GM18951 (cell line): ENCODE measurements around the gene LRRK1.

Experiments used
- POLR2A ChIP-seq: IDR thresholded peaks from 4 replicates; pipeline ENCODE4 v1.6.1; 2011; ENCODE audit warnings: mild to moderate bottlenecking; ENCODE audit not compliant: insufficient read length, insufficient read depth; ENCODE audit errors: extremely low read depth
- in situ Hi-C: fragments of 300-500 bp; cut with MboI; formaldehyde crosslinking; loops from one replicate; pipeline ENCODE4 v1.12.0; 2022; ENCODE audit warnings: low sequenced_read_pairs, mixed read lengths, inconsistent platforms; ENCODE audit not compliant: unreplicated experiment

LRRK1 gene

DNA sequence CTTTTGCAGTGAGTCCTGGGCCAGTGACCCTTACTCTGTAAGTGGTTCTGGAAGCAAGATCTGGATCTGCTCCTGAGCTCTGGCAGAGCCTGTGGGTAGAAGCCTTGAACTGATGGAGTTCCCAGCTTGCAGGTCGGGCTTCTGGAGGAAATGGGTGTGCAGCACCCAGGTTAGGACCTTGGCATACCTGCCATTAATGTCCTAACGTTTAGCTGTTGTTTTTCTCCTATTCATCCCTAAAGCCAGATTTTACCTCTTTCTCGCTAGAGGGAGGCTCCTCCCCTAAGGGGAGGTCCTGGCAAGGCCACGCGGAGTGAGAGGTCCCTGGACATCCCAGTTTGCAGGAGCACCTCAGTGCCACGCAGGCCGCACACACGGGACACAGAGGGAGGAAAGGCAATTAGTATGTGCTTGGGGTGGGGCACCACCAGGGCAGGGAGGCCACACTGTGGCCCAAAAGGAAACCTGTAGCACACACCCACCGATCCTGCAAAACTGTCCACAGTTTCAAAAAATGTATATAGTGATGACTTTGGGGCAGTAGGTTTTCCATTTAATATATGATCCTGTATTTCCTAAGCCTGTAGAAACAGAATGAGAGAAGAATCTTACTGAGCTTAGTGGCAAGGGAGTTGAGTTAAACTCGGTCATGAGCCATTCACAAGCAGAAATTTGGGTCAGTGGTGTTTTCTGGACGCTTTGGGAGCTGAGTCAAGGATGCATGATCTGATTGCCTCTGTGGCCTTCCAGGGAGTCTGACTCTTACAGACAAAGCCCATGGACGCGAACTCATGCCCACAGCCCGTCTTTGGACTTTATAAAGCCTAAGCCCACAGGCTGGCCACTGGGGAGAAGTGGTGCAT lies 148.7 kb downstream of the LRRK1 start:
- no peak for TF ChIP-seq POLR2A
- in situ Hi-C loops, result no loop called here

DNA sequence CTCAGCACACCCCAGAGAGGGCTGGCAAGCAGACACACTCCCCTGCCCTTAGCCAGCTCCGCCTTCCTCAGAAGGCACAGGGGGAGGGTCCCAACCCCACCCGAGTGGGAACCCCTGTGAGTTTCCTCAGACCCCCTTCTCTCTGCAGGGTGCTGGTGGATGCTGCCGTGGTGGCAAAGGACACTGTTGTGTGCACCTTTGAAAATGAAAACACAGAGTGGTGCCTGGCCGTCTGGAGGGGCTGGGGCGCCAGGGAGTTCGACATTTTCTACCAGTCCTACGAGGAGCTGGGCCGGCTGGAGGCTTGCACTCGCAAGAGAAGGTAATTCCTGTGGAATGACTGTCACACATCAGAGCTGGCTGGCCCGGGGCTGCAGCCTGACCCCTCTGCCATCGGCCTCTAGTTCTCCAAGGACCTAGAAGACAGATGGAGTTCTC lies 149.4 kb downstream of the LRRK1 start:
- in situ Hi-C loops, result no loop called here
- no peak for TF ChIP-seq POLR2A

DNA sequence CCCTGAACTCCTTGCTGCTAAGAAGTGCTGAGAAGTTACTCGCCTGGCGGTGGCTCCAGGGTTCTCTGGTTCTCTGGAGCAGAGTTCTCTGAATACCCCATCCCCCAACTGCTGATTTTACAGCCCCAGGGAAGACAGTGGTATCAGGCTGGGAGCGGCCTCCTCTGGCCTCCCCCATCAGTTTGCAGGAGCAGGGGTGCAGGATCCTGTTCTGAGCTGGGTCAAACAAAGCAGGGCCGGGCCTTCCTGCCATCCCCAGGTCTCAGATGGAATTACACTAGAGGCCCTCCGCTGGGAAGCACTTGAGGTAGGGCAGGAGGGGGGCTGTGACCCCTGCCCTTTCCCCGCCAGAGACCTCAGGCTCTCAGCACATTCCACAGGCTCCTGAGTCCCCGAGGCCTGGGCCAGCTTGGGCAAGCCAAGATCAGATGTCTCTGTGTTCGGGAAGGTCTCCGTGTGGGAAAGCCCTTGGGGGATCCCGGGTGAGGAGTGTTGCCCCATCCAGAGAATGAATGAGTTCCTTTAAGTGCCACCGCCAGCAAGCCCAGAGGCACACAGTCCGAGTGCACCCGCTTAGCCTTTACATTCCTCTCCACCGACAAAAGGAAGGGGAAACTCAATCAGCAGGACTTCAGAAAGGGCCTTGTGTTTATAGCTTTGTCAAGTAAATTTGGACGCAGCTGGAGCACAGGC lies 149.9 kb downstream of the LRRK1 start:
- in situ Hi-C loops, result no loop called here
- no peak for TF ChIP-seq POLR2A

DNA sequence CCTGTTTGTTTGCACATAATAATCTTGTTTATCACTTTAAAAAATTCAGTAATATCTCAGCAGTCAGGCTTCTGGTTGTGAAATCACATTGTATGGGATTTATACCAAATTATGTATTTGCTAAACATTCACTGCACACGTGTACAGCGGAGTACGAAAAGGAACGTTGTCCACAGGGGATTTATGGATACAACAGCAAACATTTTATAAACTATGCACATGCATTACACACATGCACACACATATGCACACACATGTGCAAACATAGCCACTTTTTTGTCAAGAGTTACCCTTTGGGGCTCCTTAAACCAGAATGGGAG lies 150.5 kb downstream of the LRRK1 start:
- no peak for TF ChIP-seq POLR2A
- in situ Hi-C loops, result no loop called here

DNA sequence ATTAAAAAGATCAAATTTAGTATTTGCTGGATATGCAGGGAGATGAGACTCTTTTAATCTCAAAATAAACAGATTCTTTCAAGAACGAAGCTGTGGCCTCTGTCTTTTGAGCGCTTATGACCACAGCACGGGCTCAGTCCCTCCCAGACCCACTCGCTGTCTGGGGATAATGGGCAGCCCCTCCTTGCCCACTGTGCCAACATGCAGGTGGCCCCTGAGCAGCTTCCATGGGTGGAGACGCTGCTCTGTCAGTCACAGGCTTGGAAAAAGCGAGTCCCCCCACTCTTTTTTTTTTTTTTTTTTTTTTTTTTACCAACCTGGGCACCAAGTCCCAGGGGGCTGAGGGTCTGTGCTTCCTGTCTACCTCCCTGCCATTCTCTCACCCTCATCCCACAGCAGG lies 150.9 kb downstream of the LRRK1 start:
- in situ Hi-C loops, result loop anchor here (10.0 kb wide), 1 partner anchor 625 kb away; no protein-coding TSS in a partner anchor
- TF ChIP-seq POLR2A, result no peak

DNA sequence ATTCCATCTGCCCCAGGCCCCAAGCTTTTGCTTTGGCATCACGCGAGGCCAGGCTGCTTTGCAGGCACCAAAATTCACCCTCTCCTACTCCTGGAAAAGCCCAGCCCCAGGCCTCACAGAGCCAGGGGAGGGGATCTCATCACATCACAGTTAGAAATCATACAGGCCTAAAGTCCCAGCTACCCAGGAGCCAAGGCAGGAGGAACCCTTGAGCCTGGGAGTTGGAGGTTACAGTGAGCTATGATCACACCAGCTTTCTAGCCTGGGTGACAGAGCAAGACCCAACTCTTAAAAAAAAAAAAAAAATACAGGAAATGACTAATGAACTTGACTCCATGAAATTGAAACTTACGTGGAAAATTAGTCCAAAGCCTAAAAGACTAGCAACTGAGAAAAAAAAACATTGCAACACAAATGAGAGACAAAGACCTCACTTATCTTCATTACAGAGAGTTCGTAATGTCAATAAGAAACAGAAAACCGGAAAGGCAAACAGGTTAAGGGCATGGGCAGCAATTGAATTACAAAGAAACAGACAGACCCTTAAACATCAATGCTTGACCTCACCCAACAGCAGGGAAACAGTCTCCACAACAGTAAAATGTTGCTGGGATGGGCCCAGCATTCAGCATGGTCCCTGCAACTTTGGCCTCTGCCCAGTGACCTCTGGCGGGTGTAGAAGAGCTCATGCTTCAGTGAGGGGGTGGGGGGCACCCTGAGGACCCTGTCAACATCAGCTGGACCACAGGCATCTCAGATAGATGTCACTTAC lies 151.5 kb downstream of the LRRK1 start:
- TF ChIP-seq POLR2A, result no peak
- in situ Hi-C loops, result loop anchor here (10.0 kb wide), 1 partner anchor 626 kb away; no protein-coding TSS in a partner anchor

DNA sequence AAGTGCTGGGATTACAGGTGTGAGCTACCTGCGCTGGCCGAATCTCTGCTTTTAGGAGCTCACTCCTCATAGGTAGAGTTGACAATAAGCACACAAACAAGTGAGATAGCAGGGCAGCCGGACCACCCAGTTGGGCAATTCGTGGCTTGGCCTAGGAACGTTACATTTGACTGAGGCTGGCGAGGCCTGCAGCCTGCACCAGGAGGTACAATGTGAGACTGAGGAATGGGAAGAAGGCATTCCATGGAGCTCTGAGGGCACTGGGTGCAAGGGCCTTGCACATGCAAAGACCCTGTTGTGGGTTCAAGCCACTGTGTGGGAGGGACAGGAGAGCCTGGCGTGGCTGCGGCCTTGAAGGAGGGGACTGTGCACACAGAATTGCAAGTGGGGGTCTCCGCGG lies 152.5 kb downstream of the LRRK1 start:
- no peak for TF ChIP-seq POLR2A
- in situ Hi-C loops, result loop anchor here (10.0 kb wide), 1 partner anchor 627 kb away; no protein-coding TSS in a partner anchor

DNA sequence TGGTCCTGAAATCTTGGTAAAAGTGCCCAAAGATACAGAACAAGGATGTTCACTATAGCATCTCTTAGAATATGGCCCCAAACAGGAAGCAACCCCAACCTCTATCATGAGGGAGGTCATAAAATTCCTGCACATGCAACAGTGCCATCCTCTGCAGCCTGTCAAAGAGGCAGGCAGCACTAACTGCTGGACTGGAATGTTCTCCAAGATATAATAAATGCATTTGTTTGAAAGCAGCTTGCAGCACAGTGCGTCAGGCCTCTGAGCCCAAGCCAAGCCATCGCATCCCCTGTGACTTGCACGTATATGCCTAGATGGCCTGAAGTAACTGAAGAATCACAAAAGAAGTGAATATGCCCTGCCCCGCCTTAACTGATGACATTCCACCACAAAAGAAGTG lies 153.1 kb downstream of the LRRK1 start:
- in situ Hi-C loops, result loop anchor here (10.0 kb wide), 1 partner anchor 627 kb away; no protein-coding TSS in a partner anchor

DNA sequence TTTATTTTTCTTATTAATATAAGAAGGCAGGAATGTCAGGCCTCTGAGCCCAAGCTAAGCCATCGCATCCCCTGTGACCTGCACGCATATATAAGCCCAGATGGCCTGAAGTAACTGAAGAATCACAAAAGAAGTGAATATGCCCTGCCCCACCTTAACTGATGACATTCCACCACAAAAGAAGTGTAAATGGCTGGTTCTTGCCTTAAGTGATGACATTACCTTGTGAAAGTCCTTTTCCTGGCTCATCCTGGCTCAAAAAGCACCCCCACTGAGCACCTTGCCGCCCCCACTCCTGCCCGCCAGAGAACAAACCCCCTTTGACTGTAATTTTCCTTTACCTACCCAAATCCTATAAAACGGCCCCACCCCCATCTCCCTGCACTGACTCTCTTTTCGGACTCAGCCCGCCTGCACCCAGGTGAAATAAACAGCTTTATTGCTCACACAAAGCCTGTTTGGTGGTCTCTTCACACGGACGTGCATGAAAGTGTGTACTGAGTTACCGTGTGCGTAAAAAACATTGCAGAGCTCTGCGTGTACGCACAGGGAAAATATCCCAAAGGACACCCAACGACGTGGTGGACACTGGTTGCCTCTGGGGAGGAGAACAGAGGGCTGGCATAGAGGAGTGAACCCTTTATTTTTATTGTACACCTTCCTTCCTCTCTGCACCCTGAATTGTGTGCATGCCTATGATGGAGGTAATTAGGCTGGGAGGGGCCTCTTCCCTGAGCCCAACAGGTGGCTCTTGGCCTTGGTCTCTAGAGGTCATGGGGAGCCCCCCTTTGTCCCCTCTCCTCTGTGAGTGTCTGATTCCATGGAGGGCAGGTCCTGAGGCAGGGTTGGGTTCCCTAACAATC lies 158.9 kb downstream of the LRRK1 start:
- in situ Hi-C loops, result loop anchor here (10.0 kb wide), 1 partner anchor 633 kb away; no protein-coding TSS in a partner anchor

DNA sequence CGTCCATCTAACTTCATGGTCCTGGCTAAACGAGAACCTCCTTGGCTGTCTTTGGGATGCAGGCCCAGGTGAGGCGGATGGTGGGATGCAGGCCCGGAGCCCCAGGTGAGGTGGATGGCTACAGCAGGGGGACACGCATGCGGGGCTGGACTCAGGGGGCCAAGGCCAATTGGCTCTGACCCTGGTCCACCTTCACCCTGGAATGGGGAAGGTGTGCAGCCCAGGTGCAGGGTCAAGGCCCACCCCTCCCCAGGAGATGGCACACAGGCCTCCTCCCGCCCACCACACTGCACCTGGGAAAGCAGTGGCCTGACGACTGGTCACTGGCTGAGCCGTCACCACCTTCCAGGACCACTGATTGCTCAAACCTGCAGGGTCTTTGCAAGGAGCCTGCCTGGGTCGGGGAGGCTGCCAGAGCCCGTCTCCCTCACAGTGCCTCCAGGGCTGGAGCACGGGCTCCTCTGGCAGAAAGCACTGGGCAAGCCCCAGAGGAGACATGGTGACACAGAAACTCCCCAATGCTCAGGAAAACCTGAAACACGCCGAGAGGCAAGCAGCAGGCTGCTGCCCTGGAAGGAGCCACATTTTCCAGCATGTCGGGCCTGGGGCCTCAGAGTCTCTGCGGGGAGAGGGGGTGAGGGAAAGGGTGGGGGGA lies 159.6 kb downstream of the LRRK1 start:
- no peak for TF ChIP-seq POLR2A
- in situ Hi-C loops, result loop anchor here (10.0 kb wide), 1 partner anchor 634 kb away; no protein-coding TSS in a partner anchor

DNA sequence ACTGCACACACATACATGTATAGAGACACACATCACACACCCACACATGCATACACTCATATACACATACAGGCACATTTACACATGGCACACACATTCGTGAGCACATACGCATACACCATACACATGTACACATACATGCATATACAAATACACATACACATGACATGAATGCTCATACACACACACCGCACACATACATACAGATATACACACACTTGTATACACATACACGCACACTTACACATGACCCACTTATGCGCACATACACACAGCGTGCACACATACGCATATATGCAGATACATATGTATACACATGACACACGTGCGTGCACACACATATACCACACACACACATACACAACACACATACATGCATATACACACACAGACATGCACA lies 162.7 kb downstream of the LRRK1 start:
- in situ Hi-C loops, result no loop called here
- no peak for TF ChIP-seq POLR2A
